CD14-positive monocyte (primary cell): ENCODE results near the gene ZP2. TPM values are rescaled to one million over a fixed set of nuclear protein-coding genes. Genes with fewer than 3 reads are reported as not detected.
"Not testable (repeated sequence)": the region's sequence is repeated elsewhere in the genome, so short reads cannot be mapped to it uniquely, and the experiment has no call there.

Source experiments
- DNase-seq, 3 donors: peaks; one replicate each; pipeline ENCODE4 v3.0.0-alpha.2; 2011 to 2022
- H2AFZ ChIP-seq: 2 replicates; pipeline ENCODE4 v1.6.0; 2012; ENCODE audit warnings: mild to moderate bottlenecking, low read depth, low read length, inconsistent platforms; ENCODE audit not compliant: insufficient read depth, poor library complexity, severe bottlenecking
- H3K27ac ChIP-seq, 2 donors: 1 replicate in 1 of 2; 2 replicates in 1 of 2; pipeline ENCODE4 v1.5.1; 2012 to 2013; ENCODE audit warnings: low read length in 2 of 2, control low read depth in 1 of 2, inconsistent platforms in 1 of 2, low read depth in 1 of 2, mild to moderate bottlenecking in 1 of 2
- H3K27me3 ChIP-seq, 2 donors: one replicate each; pipeline versions ENCODE4 v1.6.0 to v1.6.1; 2011 to 2013; ENCODE audit warnings: low read length in 2 of 2; ENCODE audit not compliant: control insufficient read depth in 2 of 2, insufficient read depth in 2 of 2
- H3K36me3 ChIP-seq, 2 donors: replicated peaks in 1 of 2; 1 replicate in 1 of 2; 2 replicates in 1 of 2; pipeline versions ENCODE4 v1.5.1 to v1.6.1; 2012 to 2013; ENCODE audit warnings: low read length in 2 of 2, control low read depth in 1 of 2, inconsistent platforms in 1 of 2, mild to moderate bottlenecking in 1 of 2; ENCODE audit not compliant: insufficient read depth in 2 of 2, control insufficient read depth in 1 of 2
- H3K4me1 ChIP-seq, 2 donors: 1 replicate in 1 of 2; 2 replicates in 1 of 2; pipeline versions ENCODE4 v1.5.1 to v1.6.1; 2012 to 2013; ENCODE audit warnings: low read length in 2 of 2, control low read depth in 1 of 2, inconsistent platforms in 1 of 2, mild to moderate bottlenecking in 1 of 2, moderate library complexity in 1 of 2; ENCODE audit not compliant: insufficient read depth in 2 of 2, control insufficient read depth in 1 of 2
- H3K4me2 ChIP-seq: replicated peaks from 2 replicates; pipeline ENCODE3; 2012; ENCODE audit warnings: low read length, moderate library complexity, mild to moderate bottlenecking; ENCODE audit not compliant: poor library complexity, severe bottlenecking; ENCODE audit errors: extremely low read depth
- H3K4me3 ChIP-seq, 3 experiments: fragments of 200-600 bp in 1 of 3; sonication (generic) in 1 of 3; replicated peaks in 1 of 3; 1 replicate in 2 of 3; 2 replicates in 1 of 3; pipeline ENCODE4 v1.5.1; 2011 to 2013; ENCODE audit warnings: low read length in 3 of 3, mild to moderate bottlenecking in 3 of 3, control low read depth in 2 of 3, low read depth in 2 of 3, inconsistent platforms in 1 of 3, moderate library complexity in 1 of 3
- H3K79me2 ChIP-seq: 2 replicates; pipeline ENCODE4 v1.6.0; 2012; ENCODE audit warnings: mild to moderate bottlenecking, control low read depth, inconsistent platforms, low read length, moderate library complexity; ENCODE audit not compliant: insufficient read depth
- H3K9ac ChIP-seq: 2 replicates; pipeline ENCODE4 v1.6.0; 2017; ENCODE audit warnings: low read length, mild to moderate bottlenecking; ENCODE audit not compliant: insufficient read depth, poor library complexity, severe bottlenecking
- H3K9me3 ChIP-seq, 2 donors: replicated peaks in 1 of 2; 1 replicate in 1 of 2; 2 replicates in 1 of 2; pipeline versions ENCODE4 v1.5.1 to v1.6.1; 2012 to 2013; ENCODE audit warnings: low read length in 2 of 2, control low read depth in 1 of 2; ENCODE audit not compliant: control insufficient read depth in 1 of 2, insufficient read depth in 1 of 2
- H4K20me1 ChIP-seq: 2 replicates; pipeline ENCODE4 v1.6.0; 2012; ENCODE audit warnings: mild to moderate bottlenecking, low read length, control low read depth, moderate library complexity; ENCODE audit not compliant: insufficient read depth
- H3K27ac Mint-ChIP-seq, 7 donors: one replicate each; pipeline ENCODE4 v1.8.0; 2020; ENCODE audit warnings: mild to moderate bottlenecking in 7 of 7, mixed read lengths in 7 of 7, moderate library complexity in 6 of 7, inconsistent platforms in 2 of 7
- H3K27me3 Mint-ChIP-seq, 3 donors: one replicate each; pipeline ENCODE4 v1.8.0; 2021 to 2022; ENCODE audit warnings: low read depth in 3 of 3, mild to moderate bottlenecking in 3 of 3, mixed read lengths in 3 of 3, moderate library complexity in 3 of 3, inconsistent platforms in 1 of 3
- H3K36me3 Mint-ChIP-seq, 2 donors: one replicate each; pipeline ENCODE4 v1.8.0; 2020; ENCODE audit warnings: mixed read lengths in 2 of 2, inconsistent platforms in 1 of 2, mild to moderate bottlenecking in 1 of 2
- H3K4me1 Mint-ChIP-seq: one replicate; pipeline ENCODE4 v1.8.0; 2020; ENCODE audit warnings: mild to moderate bottlenecking, mixed read lengths
- H3K4me3 Mint-ChIP-seq, 2 donors: one replicate each; pipeline ENCODE4 v1.8.0; 2020; ENCODE audit warnings: mild to moderate bottlenecking in 2 of 2, mixed read lengths in 2 of 2, moderate library complexity in 1 of 2
- H3K9me3 Mint-ChIP-seq, 7 donors: one replicate each; pipeline ENCODE4 v1.8.0; 2020 to 2022; ENCODE audit warnings: mixed read lengths in 7 of 7, mild to moderate bottlenecking in 6 of 7, moderate library complexity in 6 of 7, inconsistent platforms in 2 of 7
- CTCF ChIP-seq: fragments of 200-600 bp; IDR thresholded peaks from one replicate; pipeline ENCODE4 v1.8.0; 2022; ENCODE audit warnings: antibody characterized with exemption, mild to moderate bottlenecking
- WGBS: methylation state at CpG from one replicate; pipeline ENCODE4 v1.1.5; 2013; ENCODE audit warnings: missing lambda C conversion rate; ENCODE audit not compliant: insufficient coverage; 5-methylcytosine and 5-hydroxymethylcytosine counted together
- intact Hi-C, 2 donors: fragments of 100-400 bp; cut with micrococcal nuclease; formaldehyde crosslinking; loops; one replicate each; pipeline versions ENCODE4 v1.15.0 to v1.15.1; 2023
- polyA plus RNA-seq, 3 donors: library from polyadenylated mRNA; depleted of rRNA in 1 of 3; unstranded in 2 of 3; stranded (reverse) in 1 of 3; fragments of 300-500 nt in 2 of 3; fragments of >200 nt in 1 of 3; fragmentation: Illumina TruSeq in 2 of 3; gene quantifications; 1 replicate in 2 of 3; 2 replicates in 1 of 3; pipeline ENCODE4 v1.2.3, GENCODE V29; 2012 to 2021

The ZP2 gene
- polyA plus RNA-seq, 3 donors: not detected

DNA sequence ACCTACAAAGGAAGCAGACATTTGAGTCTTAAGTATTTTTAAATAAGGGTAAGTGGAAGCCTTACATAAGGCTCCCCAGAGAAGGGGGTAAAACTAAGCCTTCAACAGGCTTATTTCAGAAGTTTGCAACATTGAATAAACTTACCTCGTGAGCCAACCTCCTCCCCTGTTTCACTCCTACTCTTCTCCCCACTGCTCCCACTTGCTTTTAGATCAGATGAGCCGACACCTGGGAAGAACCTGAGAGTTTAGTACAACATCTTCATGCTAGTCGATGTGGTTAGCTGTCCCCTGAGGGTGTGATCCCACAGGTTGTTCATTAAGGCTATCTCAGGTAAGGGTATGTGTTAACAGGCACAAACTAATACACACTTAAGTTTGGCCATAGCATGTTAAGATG, 13.8 kb downstream of the ZP2 start:
- no peak overlapping the region for H3K4me2 ChIP-seq
- Mint-ChIP-seq H3K27me3 (peaks cover 9 to 25% (median 16%) of the 10 kb centered on the region in 3 donors), H3K4me3 (no peak overlapping the region), H3K27ac (no peak overlapping the region), H3K4me1 (peaks cover 7% of the 10 kb centered on the region), H3K36me3 (no peaks in the 10 kb centered on the region), H3K9me3 (no peaks in the 10 kb centered on the region)
- DNase-seq: no peak
- H3K36me3 ChIP-seq: no peaks in the 10 kb centered on the region
- no peaks in the 10 kb centered on the region for H3K79me2 ChIP-seq
- H3K9ac ChIP-seq: no peak overlapping the region
- TF ChIP-seq CTCF: no peak
- H3K4me1 ChIP-seq: no peaks in the 10 kb centered on the region
- H3K4me3 ChIP-seq: no peak overlapping the region
- peaks cover 4 to 6% of the 10 kb centered on the region in 2 donors for H3K27me3 ChIP-seq
- H3K9me3 ChIP-seq: no peaks in the 10 kb centered on the region
- H4K20me1 ChIP-seq: no peaks in the 10 kb centered on the region
- no CpG with 5 or more reads among the region's 3 CpGs for WGBS
- intact Hi-C loops: loop anchor here in 1 of 2 donors (10.0 kb wide), 1 partner anchor 377 kb away; no protein-coding TSS in a partner anchor
- no peak overlapping the region for H2AFZ ChIP-seq
- H3K27ac ChIP-seq: no peak overlapping the region

GRCh38 chr16:21197112-21197511, 14.3 kb downstream of the ZP2 start:
- Histone ChIP-seq H3K4me3 (no peak overlapping the region), H3K27me3 (peaks cover 0 to 3% of the 10 kb centered on the region in 2 donors), H3K4me1 (no peaks in the 10 kb centered on the region), H3K36me3 (no peaks in the 10 kb centered on the region), H3K79me2 (no peaks in the 10 kb centered on the region), H3K27ac (no peak overlapping the region), H3K9me3 (no peaks in the 10 kb centered on the region), H3K9ac (no peak overlapping the region), H2AFZ (no peak overlapping the region), H4K20me1 (no peaks in the 10 kb centered on the region), H3K4me2 (no peak overlapping the region)
- H3K36me3 Mint-ChIP-seq: no peaks in the 10 kb centered on the region
- no CpG with 5 or more reads among the region's 1 CpG for WGBS
- intact Hi-C loops: loop anchor here in 1 of 2 donors (10.0 kb wide), 1 partner anchor 378 kb away; no protein-coding TSS in a partner anchor
- H3K9me3 Mint-ChIP-seq: peaks cover 0 to 2% (median 0%) of the 10 kb centered on the region in 7 donors
- peaks cover 9 to 20% (median 19%) of the 10 kb centered on the region in 3 donors for H3K27me3 Mint-ChIP-seq
- no peak for DNase-seq
- no peak for TF ChIP-seq CTCF
- no peak overlapping the region for H3K4me3 Mint-ChIP-seq
- no peak overlapping the region for H3K27ac Mint-ChIP-seq
- peaks cover 7% of the 10 kb centered on the region for H3K4me1 Mint-ChIP-seq

- not testable (repeated sequence) for H3K4me3 Mint-ChIP-seq, H3K9me3 ChIP-seq, H3K9ac ChIP-seq, H3K36me3 Mint-ChIP-seq, H3K27ac Mint-ChIP-seq, H3K36me3 ChIP-seq, H3K4me3 ChIP-seq, H3K27me3 ChIP-seq, H3K4me1 ChIP-seq, H3K4me1 Mint-ChIP-seq, H4K20me1 ChIP-seq, DNase-seq, H3K79me2 ChIP-seq, H3K4me2 ChIP-seq, H3K27ac ChIP-seq, H2AFZ ChIP-seq
- Mint-ChIP-seq H3K27me3 (peaks cover 1 to 23% (median 15%) of the 10 kb centered on the region in 3 donors), H3K9me3 (peaks cover 0 to 11% (median 0%) of the 10 kb centered on the region in 7 donors)
- 80% methylated on average over 2 of the region's 8 CpGs for WGBS
- intact Hi-C loops: loop anchor here in 1 of 2 donors (10.0 kb wide), 1 partner anchor 379 kb away; no protein-coding TSS in a partner anchor
These were observed 16.0 kb downstream of the ZP2 start for GRCh38 chr16:21195330-21195729.
